ENCODE data around the gene NKIRAS1.

Gene NKIRAS1

DNA sequence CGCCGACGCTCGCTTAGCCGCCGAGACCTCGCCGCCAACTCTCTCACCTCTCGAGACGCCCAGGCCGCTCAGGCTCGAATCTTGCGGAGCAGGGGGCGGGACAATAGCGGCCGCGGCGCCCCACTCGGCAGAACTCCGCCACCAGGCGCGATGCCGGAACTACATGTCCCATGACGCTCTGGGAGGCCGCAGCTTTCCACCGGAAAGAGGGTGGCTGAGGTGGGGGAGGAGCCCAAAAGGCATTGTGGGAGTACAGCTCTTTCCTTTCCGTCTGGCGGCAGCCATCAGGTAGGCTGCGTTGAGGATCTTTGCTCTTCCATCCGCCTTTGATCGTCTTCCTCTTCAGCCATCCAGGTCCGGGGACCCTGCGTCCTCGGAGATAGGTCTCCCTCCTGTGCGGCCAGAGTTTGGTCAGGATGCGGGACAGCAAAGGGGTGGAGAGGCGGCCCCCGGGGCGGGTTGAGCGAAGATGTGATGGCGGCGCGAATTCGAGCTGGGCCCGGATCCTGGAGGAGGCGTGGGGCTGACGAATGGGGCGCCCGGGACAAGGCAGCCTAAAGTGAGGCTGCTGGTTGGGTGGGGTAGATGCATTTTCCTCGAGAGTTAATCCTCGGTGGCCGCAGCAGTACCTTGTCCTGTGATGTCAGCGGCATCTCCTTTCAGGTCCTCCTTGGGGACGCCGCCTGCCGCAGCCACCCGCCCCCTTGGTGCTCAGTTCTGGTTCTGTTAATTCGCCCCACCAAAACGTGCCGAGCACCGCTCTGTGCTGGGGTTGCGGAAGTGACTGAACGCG is at the start of gene NKIRAS1, which contains the start of gene RPL15:
Gene NKIRAS1, minus strand, starts transcription at position 105 of the 793 bp plus-strand sequence. CDS start 6,086 bp downstream, outside the sequence.
Gene RPL15, plus strand, starts transcription at position 247 of the 793 bp plus-strand sequence. CDS start 728 bp downstream, outside the sequence.
- DNase-seq, result peak; percentile 98

DNA sequence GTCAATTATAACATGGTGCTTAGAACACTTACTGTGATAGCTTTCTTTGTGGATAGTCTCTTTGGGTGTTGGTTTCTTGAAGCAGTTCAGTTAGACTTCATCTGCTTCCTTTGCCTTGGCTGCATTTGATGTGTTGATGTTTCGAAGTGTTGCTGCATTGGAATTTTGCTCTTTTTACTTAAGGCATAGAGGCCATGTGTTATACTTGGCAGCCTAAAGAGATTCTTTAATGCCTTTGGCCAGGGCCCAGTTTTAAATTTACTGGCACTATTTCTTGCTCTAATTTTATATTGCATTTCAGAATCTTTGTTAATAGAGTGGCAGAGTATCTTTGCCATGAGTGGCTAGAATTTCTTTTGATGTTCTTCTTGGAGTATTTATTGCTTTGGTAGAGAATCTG is 49.5 kb upstream of the NKIRAS1 start:
- DNase-seq, result no peak

DNA sequence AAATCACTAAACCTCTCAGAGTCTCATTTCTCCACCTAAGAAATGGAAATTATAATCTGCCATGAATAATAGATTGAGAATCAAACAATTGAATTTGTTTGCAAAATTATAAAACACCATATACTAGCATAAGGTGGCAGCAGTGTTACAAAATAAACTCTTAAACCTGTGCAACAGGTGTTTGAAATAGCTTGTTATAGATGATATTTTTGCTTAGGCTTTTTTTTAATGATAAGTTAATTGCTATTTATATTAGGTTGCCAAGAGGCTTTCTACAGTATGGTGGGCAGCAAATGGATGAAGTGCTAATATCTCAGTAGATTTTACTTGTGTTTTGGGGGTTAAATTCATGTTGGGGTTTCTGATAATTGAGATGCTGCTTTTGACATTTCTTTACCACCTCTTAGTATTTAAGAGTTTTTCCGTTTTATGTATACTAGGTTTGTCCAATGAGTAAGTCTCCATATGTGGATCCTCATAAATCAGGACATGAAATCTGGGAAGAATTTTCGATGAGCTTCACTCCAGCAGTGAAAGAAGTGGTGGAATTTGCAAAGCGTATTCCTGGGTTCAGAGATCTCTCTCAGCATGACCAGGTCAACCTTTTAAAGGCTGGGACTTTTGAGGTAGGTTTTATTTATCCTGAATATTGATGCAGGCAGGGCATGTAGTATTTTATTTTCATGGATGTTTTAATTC is 47.9 kb upstream of the NKIRAS1 start:
- no peak for DNase-seq

DNA sequence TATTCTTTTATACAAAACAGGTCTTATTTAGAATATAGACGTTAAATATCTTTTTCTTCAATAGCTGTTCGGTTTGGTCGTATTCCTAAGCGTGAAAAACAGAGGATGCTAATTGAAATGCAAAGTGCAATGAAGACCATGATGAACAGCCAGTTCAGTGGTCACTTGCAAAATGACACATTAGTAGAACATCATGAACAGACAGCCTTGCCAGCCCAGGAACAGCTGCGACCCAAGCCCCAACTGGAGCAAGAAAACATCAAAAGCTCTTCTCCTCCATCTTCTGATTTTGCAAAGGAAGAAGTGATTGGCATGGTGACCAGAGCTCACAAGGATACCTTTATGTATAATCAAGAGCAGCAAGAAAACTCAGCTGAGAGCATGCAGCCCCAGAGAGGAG is 45.1 kb upstream of the NKIRAS1 start:
- DNase-seq, result no peak

DNA sequence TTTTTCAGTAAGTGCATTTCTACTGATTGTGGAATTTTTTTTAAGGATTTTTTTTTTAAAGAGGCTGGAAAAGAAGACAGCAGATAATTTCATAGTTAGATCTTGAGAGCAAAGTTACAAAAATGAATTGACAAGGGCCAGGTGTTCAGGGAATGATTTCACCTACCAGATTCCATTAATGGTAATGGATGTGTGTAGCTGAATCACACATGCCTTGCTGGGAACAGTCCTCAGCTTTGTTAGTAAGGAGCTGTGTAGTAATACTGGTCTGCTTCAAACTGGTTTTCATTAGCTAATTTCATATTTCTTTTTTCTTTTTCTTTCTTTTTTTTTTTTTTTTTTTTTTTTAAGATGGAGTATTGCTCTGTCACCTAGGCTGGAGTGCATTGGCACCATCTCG is 44.3 kb upstream of the NKIRAS1 start:
- DNase-seq, result no peak

DNA sequence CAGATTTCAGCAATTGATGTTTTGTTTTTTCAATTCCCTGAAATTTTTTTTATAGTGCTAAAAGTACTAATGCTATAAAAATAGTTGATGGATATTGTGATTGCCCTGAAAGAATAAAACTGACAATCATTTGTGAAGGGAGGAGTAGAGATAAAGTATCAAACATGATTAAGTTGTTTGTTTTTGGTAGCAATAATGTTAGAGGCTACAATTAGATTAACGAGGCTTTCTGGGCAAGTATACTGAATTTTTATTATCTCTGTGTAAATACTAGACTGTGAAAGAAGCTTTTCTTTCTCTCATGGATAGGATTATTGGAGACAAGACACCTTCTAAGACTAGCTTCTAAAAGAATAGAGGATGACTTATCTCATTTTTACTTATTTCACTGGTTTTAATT is 43.9 kb upstream of the NKIRAS1 start:
- DNase-seq, result no peak

DNA sequence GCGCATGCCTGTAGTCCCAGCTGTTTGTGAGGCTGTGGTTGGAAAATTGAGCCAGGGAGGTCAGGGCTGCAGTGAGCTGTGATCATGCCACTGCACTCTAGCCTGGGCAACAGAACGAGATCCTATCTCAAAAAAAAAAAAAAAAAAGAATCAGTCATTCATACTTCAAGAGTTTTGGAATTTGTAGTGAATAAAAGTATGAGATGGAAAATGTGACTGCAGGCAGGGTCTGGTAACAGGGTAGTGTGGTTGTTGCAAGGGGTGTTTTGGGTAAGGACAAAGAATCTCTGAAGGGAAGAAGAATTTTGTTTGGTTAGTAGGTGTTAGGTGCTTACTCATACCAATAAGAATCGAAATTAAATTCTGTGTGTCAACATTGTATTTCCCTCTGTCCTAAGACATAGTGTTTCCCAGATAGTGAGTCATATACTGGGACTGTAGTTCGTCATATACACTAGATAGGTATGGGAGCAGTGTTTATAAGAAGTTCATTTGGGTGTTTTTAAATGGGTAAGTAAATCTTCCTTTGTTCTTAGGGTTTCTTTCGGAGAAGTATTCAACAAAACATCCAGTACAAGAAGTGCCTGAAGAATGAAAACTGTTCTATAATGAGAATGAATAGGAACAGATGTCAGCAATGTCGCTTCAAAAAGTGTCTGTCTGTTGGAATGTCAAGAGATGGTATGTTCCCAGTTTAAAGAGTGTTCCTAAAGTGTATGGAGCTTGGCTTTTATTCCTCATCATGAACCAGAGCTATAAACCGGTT is 42.5 kb upstream of the NKIRAS1 start:
- no peak for DNase-seq

DNA sequence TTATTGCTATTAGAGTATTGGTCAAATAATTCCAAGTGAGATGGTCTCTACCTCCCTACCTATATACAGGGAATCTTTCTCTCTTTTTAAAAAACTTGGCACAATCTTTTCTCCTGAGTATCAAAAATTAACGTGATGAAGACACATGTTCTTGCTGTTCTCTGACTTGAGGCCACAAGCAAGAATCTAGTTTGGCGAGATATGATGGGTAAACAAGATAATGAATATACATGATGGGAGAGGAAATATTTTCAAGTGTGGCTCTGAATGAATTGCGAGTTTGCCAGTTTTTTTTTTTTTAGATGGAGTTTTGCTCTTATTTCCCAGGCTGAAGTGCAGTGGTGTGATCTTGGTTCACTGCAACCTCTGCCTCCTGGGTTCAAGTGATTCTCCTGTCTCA is 39.9 kb upstream of the NKIRAS1 start:
- DNase-seq, result no peak

DNA sequence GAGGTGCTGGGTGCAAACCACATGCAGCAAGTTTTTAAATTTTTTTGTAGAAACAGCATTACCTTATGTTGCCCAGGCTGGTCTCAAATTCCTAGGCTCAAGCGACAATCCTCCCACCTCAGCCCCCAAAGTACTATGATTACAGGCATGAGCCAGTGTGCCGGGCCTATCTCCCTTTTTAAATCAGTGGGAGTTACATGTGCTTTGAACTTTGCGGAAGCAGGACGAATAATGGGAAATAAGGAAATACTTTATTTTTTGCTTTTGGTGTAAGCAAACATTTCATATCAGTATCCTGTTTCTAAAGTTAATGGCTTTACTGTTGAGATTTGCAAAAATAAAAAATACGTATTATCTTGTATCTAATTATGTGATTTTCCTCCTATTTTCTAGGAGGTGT is 37.4 kb upstream of the NKIRAS1 start:
- DNase-seq, result no peak

DNA sequence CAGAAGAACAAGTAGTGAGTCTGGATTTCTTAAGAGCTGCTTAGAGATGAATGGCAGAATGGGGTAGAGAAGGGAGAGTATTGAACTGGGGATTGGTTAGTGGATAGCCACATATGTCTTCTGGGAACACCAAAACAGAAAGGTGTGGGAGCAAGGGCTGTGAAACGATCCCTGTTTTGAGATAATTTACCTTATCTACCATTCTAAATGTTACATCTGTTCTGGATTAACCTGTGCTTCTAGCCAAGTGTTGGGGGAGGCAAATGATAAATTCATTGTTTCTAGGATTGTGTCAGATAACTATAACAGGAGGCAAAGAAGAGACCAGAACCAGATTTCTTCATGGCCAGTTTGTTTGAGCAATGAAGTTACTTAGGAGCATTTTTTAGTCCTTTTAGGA is 36.7 kb upstream of the NKIRAS1 start:
- no peak for DNase-seq

DNA sequence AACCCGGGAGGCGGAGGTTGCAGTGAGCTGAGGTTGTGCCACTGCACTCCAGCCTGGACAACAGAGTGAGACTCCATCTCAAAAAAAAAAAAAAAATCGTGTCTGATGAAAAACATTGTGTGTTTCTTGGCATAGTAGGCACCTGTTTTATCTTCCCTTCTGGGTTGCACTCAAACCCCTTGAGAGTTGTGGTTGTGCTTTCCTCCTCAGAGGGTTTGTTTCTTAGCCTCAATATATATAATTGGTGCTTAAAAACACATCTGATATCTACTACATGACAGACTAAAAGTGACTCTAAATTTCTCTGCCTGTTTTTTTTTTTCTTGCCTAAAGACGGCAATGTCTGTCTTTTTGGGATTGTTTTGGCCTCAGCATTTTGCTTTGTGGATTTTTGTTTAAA is 35.9 kb upstream of the NKIRAS1 start:
- no peak for DNase-seq

DNA sequence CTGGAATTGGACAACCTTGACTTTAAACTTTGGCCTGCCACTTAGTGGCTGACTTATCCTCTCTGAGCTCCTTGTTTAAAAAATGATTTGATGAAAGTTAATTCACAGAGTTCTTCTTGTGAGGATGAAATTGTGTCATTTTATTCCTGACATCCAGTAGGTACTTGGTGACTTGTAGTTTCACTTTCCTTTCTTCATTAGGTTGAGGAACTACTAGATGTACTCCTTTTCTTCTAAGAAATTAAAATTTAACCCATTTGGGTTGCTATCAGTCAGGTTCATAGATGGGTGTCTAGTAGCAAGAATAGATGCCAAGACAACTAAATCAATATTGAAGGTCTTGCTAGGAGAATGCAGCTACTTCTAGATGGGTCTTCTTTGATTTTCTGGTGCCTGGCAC is 33.5 kb upstream of the NKIRAS1 start:
- peak; percentile 11 for DNase-seq

DNA sequence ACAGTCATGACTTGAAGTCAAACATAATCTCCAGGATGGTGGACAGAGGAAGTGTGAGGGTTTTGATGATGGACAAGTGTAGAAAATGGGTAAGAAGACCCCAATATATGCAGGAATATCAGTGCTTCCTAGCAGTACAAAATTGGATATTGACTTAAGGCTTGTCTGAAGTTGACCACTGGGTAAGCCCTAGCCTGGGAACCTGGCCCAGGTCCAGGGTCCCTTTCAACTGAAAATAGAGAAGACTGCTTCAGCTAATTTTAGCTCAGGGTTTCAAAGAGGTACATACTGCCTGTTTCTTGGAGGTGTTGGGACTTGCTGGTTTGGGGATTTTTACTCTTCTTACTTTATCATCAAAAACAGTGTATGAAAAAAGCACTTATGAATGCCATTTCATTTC is 33.0 kb upstream of the NKIRAS1 start:
- DNase-seq, result peak; percentile 88

DNA sequence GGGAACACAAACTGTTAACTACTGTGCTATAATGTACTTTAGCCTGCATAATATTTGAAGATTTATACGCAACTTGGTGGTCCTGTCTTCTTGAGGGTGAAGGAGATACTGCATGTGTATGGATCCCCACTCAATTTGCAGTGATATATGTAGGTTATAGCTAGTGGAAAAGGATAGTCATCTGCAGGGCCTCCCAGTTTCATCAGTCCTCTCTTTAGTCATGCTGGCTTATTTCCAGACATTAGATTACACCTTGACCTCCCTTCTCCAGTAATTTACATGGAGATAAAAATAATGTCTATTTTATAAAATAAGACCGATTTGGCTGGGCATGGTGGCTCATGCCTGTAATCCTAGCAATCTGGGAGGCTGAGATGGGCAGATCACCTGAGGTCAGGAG is 32.0 kb upstream of the NKIRAS1 start:
- no peak for DNase-seq

DNA sequence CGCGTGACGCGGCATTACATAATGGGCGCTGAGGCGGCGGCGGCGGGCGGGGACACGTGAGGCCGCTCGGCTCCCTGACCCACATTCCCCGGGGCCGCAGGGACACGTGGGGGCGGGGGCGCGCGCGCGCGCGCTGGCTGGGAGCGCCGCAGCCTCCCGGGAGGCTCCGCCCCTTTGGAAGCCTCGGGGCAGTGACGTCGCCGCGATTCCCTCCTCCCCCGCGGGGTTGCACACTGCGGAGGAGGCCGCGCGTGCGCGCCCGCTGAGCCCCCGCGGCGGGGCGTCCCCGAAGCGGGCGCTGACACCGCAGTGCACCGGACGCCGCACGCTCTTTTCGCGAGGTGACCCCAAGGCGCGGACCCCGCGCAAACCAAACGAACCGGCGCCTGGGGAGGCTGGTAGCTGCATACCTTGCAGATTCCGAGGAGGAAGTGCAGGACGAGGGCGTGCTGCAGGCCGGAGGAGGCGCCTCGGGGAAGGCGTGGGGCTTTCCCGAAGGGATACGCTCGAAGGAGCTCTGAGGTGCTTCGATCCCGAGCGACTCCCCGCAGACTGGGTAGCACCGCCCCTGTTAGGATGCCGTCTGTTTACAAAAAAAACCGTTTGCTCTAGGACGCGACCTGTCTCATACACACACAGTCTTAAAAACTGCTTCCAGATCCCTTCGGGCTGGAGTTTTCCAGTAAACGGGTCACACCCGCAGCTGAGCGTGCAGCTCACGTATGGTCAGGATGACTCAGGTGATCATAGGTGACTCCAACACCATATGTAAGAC is 29.3 kb upstream of the NKIRAS1 start:
- DNase-seq, result peak; percentile 97

DNA sequence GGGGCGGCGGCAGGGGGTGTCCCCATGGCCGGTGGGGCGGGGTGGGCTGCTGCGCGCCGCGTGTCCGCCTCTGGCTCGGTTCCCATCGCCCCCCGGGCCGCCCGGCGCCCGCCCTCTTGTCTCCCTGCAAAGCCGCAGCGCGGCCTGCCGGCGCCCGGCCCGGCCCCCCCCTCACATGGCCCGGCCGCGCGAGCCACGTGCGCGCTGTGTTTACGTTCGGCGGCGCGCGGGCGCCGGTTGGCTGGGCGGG is 28.8 kb upstream of the NKIRAS1 start:
- DNase-seq, result no peak

DNA sequence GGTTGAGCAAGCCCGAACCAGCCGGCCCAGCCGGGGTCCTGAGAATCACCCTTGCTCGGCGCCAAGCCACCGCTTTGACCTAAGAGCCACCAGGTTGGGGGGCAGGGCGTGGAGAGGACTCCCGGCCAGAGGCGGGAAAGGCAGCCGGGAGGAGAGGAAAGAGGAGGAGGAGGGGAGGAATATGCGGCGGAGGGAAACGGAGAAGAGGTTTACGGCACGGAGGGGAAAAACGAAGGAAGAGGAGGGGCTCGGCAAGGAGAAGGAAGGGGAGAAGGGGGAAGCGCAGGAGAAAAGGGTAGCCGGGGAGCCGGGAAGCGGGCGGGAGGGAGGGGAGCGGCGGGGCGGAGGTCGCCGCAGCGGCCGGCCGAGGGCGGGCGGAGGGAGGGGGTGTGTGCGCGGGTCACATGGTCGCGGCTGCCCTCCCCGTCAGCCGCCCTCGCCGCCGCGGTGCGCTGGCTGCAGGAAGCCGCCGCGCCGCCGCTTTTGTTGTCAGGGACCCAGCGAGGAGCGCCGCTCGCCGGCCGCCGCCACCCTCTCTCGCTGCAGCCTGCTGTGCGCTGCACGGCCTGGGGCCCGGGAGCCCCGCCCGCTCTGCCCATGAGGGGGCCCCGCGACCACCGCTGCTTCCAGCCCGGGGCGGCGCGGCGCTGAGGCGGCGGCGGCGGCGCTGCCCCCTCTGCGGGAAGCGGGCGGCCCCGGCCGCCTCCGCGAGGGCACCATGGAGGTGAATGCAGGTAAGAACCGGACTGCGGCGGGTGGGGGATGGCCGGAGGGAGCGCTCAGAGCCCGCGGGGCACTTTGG is 28.3 kb upstream of the NKIRAS1 start, which contains the start of gene NR1D2:
Gene NR1D2, plus strand, starts transcription at position 426 of the 802 bp plus-strand sequence. Its CDS starts 293 bp downstream, at position 719.
- DNase-seq, result peak; percentile 92

DNA sequence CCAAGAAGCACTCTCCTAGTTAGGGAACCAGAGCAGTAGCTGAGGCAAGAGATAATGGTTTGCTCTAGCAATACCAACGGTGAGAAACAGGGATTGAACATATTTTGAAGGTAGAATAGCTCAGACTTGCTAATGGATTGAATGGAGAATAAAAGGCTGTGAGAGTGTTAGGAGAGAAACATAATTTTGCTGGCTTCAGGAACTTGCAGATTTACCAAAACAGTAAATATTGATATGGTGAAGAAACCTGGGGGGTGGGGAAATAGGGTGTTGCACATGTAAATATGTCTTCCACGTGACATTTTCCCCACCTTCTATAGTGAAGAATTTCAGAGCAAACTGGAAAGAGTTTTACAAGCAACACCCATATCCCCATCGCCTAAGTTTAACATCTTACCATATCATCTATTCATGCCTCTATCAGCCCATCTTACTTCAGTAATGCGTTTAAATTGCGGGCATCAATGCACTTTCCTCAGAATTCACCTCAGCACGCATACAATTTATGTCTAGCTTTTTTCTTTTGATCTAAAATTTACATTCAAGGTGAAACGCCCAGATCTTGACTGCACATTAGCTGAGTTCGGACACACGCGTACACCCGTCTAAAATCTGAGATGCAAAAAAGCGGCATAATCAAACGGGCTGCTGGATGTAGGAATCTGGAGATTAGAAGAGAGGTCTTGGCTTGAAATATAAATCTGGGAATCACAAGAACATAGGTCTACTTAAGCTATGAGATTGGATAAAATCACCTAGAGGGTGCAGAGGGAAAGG is 27.4 kb upstream of the NKIRAS1 start:
- no peak for DNase-seq

DNA sequence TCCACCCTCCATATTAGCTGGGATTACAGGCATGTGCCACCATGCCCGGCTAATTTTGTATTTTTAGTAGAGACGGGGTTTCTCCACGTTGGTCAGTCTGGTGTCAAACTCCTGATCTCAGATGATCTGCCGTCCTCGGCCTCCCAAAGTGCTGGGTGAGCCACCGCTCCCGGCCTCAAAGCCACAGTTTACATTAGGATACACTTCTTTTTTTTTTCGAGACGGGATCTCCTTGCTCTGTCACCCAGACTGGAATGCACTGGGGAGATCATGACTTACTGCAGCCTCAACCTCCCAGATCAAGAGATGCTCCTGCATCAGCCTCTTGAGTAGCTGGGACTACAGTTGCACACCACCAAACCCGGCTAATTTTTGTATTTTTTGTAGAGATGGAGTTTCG is 25.8 kb upstream of the NKIRAS1 start:
- no peak for DNase-seq

DNA sequence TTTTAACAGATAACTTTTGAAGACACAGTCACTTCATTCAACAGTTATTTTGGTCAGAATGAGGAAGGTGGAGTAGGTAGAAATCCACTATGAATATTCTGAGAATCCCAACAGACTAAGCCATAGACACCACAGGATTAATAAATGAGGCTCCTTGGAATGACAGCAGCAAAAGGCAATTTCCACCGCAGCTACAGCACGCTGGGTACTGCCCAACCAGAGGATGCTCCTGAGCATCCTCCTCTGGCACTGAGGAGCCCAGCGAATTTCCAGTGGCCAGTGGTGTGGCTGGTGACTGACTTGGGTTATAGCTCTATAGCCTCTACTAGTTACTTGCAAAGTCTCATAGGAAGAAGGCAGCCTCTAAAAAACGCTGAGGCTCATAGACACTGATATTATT is 24.6 kb upstream of the NKIRAS1 start:
- DNase-seq, result no peak

DNA sequence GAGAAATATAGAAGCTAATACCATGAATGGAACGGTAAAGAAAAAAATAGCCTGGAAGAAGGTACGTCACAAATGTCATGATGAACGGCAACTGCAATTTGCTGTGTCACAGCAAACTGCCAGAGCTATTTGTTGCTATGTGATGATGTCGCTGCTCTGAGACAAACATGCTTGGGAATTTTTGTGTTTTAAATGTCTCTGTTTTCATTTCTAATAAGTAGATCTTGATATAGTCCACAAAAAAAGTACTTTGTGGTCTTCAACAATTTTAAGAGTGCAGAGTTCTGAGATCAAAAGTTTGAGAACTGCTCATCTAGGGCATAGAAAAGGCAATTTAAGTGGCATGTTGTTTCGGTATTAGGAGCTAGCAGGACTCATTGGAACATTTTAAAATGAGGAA is 24.0 kb upstream of the NKIRAS1 start:
- DNase-seq, result no peak

Data from RPMI8226 (cell line).